GM23338 (cell line): ENCODE measurements around the gene EHD4. TPM values are rescaled to one million over a fixed set of nuclear protein-coding genes. Genes with fewer than 3 reads are reported as not detected.
A peak's percentile ranks its signal among the peaks of the same experiment; 100 is the strongest.

Experiments used
- ATAC-seq: fragments of 200-7000 bp; cut with Tn5 transposase; 3 replicates; pipeline ENCODE4 v1.9.1; 2020
- DNase-seq: peaks from one replicate; pipeline ENCODE4 v3.0.0-alpha.2; 2015; ENCODE audit warnings: low spot score
- H2AFZ ChIP-seq: fragments of 200-600 bp; sonication (generic); 2 replicates; pipeline ENCODE4 v1.8.0; 2016; ENCODE audit warnings: antibody characterized with exemption, mild to moderate bottlenecking, moderate library complexity
- H3F3A ChIP-seq: fragments of 200-600 bp; sonication (generic); replicated peaks from 2 replicates; pipeline ENCODE4 v1.8.0; 2017; ENCODE audit warnings: antibody characterized with exemption, mixed run types, low read depth
- H3K27ac ChIP-seq: fragments of 200-600 bp; sonication (generic); 2 replicates; pipeline ENCODE4 v1.6.1; 2016; ENCODE audit warnings: low read depth
- H3K27me3 ChIP-seq: fragments of 200-600 bp; sonication (generic); 2 replicates; pipeline ENCODE4 v1.8.0; 2016; ENCODE audit warnings: mild to moderate bottlenecking, mixed run types, moderate library complexity; ENCODE audit not compliant: insufficient read depth
- H3K36me3 ChIP-seq: fragments of 200-600 bp; sonication (generic); 2 replicates; pipeline ENCODE4 v1.8.0; 2016; ENCODE audit warnings: mild to moderate bottlenecking; ENCODE audit not compliant: insufficient read depth
- H3K4me1 ChIP-seq: fragments of 200-600 bp; sonication (generic); 2 replicates; pipeline ENCODE4 v1.8.0; 2016; ENCODE audit warnings: mild to moderate bottlenecking, moderate library complexity; ENCODE audit not compliant: insufficient read depth
- H3K4me2 ChIP-seq: fragments of 200-600 bp; sonication (generic); 2 replicates; pipeline ENCODE4 v1.7.1; 2017; ENCODE audit warnings: mixed run types
- H3K4me3 ChIP-seq: fragments of 200-600 bp; sonication (generic); 2 replicates; pipeline ENCODE4 v1.6.1; 2016; ENCODE audit warnings: mixed run types
- H3K79me2 ChIP-seq: fragments of 200-600 bp; sonication (generic); replicated peaks from 2 replicates; pipeline ENCODE4 v1.8.0; 2017; ENCODE audit warnings: mild to moderate bottlenecking; ENCODE audit not compliant: insufficient read depth
- H3K9me2 ChIP-seq: fragments of 200-600 bp; sonication (generic); 2 replicates; pipeline ENCODE4 v1.8.0; 2017; ENCODE audit not compliant: insufficient read depth
- H4K20me1 ChIP-seq: fragments of 200-600 bp; sonication (generic); replicated peaks from 2 replicates; pipeline ENCODE4 v1.8.0; 2017; ENCODE audit warnings: mild to moderate bottlenecking; ENCODE audit not compliant: insufficient read depth
- H3K27ac Mint-ChIP-seq: 2 replicates; pipeline ENCODE4 v1.8.0; 2020; ENCODE audit warnings: inconsistent platforms, mild to moderate bottlenecking, moderate library complexity, mixed read lengths
- H3K27me3 Mint-ChIP-seq: 3 replicates; pipeline ENCODE4 v1.8.0; 2022; ENCODE audit warnings: low read depth, mild to moderate bottlenecking, moderate library complexity, mixed read lengths, inconsistent platforms; ENCODE audit not compliant: insufficient read depth, poor library complexity
- H3K36me3 Mint-ChIP-seq: 3 replicates; pipeline ENCODE4 v1.8.0; 2021; ENCODE audit warnings: low read depth, mild to moderate bottlenecking, inconsistent platforms, moderate library complexity, mixed read lengths
- H3K4me1 Mint-ChIP-seq: 3 replicates; pipeline ENCODE4 v1.8.0; 2020; ENCODE audit warnings: mild to moderate bottlenecking, inconsistent platforms, mixed read lengths
- H3K4me3 Mint-ChIP-seq: 3 replicates; pipeline ENCODE4 v1.8.0; 2021; ENCODE audit warnings: moderate library complexity, mild to moderate bottlenecking, inconsistent platforms, mixed read lengths
- H3K9me3 Mint-ChIP-seq: 3 replicates; pipeline ENCODE4 v1.8.0; 2020; ENCODE audit warnings: moderate library complexity, mild to moderate bottlenecking, inconsistent platforms, mixed read lengths
- CREB1 ChIP-seq: fragments of 250-450 bp; sonication (Bioruptor Pico); IDR thresholded peaks from 2 replicates; pipeline ENCODE4 v1.5.0; 2020; ENCODE audit warnings: low read depth, mild to moderate bottlenecking, moderate library complexity
- EZH2 ChIP-seq: fragments of 200-600 bp; sonication (generic); IDR thresholded peaks from one replicate; pipeline ENCODE4 v1.8.0; 2017; ENCODE audit warnings: antibody characterized with exemption, mild to moderate bottlenecking, low read depth; ENCODE audit not compliant: unreplicated experiment
- EZH2phosphoT487 ChIP-seq: fragments of 200-600 bp; sonication (generic); IDR thresholded peaks from one replicate; pipeline ENCODE4 v1.8.1; 2018; ENCODE audit warnings: antibody characterized with exemption; ENCODE audit not compliant: unreplicated experiment
- JUNB ChIP-seq: IDR thresholded peaks from one replicate; pipeline ENCODE4 v1.6.1; 2016; ENCODE audit warnings: antibody characterized with exemption; ENCODE audit not compliant: unreplicated experiment
- NANOG ChIP-seq: IDR thresholded peaks from 2 replicates; pipeline ENCODE4 v1.6.1; 2016; ENCODE audit warnings: antibody characterized with exemption, borderline replicate concordance
- POLR2AphosphoS5 ChIP-seq: IDR thresholded peaks from 2 replicates; pipeline ENCODE4 v1.6.1; 2016; ENCODE audit warnings: antibody characterized with exemption, low read depth
- STAT1 ChIP-seq: IDR thresholded peaks from one replicate; pipeline ENCODE4 v1.6.1; 2016; ENCODE audit warnings: antibody characterized with exemption; ENCODE audit not compliant: unreplicated experiment
- ZNF114 ChIP-seq: fragments of 250-450 bp; sonication (Bioruptor Pico); IDR thresholded peaks from 2 replicates; pipeline ENCODE4 v1.5.0; 2020; ENCODE audit warnings: mild to moderate bottlenecking, moderate library complexity
- ZNF331 ChIP-seq: fragments of 250-450 bp; sonication (Bioruptor Pico); IDR thresholded peaks from 2 replicates; pipeline ENCODE4 v1.5.0; 2020; ENCODE audit warnings: low read depth, mild to moderate bottlenecking, moderate library complexity
- polyA plus RNA-seq: library from polyadenylated mRNA; unstranded; fragments of >200 nt; fragmentation: Nextera tagmentation; extraction: Ambion mirVana; gene quantifications from 2 replicates; pipeline ENCODE4 v1.2.1, GENCODE V29; 2016
- total RNA-seq: library from RNA; depleted of rRNA; stranded (reverse); fragments of >200 nt; shearing (Covaris generic); gene quantifications from 2 replicates; pipeline ENCODE4 v1.2.3, GENCODE V29; 2014
- TF ChIP-seq, protein P1 (sequence below): IDR thresholded peaks from one replicate; pipeline ENCODE4 v1.6.1; 2018; ENCODE audit warnings: antibody characterized with exemption; ENCODE audit not compliant: unreplicated experiment
- TF ChIP-seq, protein P2 (sequence below): fragments of 250-450 bp; sonication (Bioruptor Pico); IDR thresholded peaks from 2 replicates; pipeline ENCODE4 v1.5.0; 2020; ENCODE audit warnings: mild to moderate bottlenecking, moderate library complexity
- TF ChIP-seq, protein P3 (sequence below): IDR thresholded peaks from 2 replicates; pipeline ENCODE4 v1.6.1; 2016; ENCODE audit warnings: antibody characterized with exemption
- TF ChIP-seq, protein P4 (sequence below), 2 experiments: fragments of 200-600 bp in 1 of 2; sonication (generic) in 1 of 2; conservative IDR thresholded peaks; 2 replicates each; pipeline versions ENCODE4 v1.5.1 to v1.6.1; 2016 to 2017; ENCODE audit warnings: antibody characterized with exemption in 2 of 2, low read depth in 2 of 2, mild to moderate bottlenecking in 2 of 2, moderate library complexity in 1 of 2

Gene EHD4
- total and polyA plus RNA-seq, 2 experiments from 2014 or later: 13.0 to 31.0 TPM

DNA sequence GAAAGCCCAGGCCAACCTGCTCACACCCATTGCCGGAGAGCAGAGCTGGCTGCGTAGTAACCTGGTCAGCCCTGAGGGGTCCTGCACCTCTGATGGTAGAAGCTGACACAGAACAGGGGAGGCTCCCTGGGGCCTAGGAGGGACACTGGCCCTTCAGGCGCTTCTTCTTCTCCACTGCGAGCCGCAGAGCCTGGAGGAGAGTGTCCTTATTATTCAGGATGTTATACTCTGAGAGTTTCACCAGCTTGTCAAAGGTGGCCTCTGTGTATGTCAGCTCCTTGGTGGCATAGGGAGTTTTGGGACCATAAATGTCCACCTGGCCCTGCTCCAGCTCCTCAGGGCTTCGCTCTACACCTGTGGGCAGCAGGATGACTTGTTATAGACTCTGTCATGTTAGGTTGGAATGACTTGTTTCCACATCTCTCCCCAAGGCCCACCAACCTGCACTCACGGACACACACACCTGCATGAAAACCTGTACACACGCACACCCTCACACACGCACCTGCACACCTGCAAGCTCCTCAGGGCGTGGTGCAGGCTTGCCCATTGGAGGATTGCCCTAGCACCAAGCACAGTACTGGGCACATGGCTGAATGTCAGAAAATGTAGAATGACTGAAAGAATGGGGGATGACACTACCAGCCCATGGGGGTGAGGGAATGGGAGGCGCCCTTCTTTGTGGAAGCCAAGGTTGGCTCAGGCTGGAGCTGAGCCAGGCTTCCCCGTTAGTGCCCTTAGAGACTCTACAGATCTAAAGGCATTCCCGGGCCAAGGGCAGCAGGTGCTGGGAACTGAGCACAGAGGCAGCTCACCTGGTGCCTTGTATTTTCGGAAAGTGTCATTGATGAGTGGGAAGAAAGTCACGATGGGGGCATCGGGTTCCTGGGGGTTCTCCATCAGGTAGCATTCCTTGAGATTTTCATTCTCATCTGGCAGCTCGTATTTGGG lies 11.5 kb upstream of the EHD4 start:
- peak; percentile 14; the same call in 1 of the 3 replicates for ATAC-seq
- H3K27me3 ChIP-seq: no peaks in the 10 kb centered on the region
- no peaks in the 10 kb centered on the region for H3K79me2 ChIP-seq
- no peaks in the 10 kb centered on the region for H3K36me3 ChIP-seq
- H3K4me3 ChIP-seq: no peak overlapping the region
- Mint-ChIP-seq H3K27me3 (peaks cover 10% of the 10 kb centered on the region), H3K4me3 (no peak overlapping the region), H3K27ac (no peak overlapping the region), H3K4me1 (peaks cover 19% of the 10 kb centered on the region), H3K9me3 (no peaks in the 10 kb centered on the region), H3K36me3 (no peaks in the 10 kb centered on the region)
- H3K4me2 ChIP-seq: no peak overlapping the region
- no peak for DNase-seq
- TF ChIP-seq ZNF114 (CRISPR knock-in tag): no peak
- no peak for TF ChIP-seq ZNF331 (CRISPR knock-in tag)
- TF ChIP-seq, protein P1, sequence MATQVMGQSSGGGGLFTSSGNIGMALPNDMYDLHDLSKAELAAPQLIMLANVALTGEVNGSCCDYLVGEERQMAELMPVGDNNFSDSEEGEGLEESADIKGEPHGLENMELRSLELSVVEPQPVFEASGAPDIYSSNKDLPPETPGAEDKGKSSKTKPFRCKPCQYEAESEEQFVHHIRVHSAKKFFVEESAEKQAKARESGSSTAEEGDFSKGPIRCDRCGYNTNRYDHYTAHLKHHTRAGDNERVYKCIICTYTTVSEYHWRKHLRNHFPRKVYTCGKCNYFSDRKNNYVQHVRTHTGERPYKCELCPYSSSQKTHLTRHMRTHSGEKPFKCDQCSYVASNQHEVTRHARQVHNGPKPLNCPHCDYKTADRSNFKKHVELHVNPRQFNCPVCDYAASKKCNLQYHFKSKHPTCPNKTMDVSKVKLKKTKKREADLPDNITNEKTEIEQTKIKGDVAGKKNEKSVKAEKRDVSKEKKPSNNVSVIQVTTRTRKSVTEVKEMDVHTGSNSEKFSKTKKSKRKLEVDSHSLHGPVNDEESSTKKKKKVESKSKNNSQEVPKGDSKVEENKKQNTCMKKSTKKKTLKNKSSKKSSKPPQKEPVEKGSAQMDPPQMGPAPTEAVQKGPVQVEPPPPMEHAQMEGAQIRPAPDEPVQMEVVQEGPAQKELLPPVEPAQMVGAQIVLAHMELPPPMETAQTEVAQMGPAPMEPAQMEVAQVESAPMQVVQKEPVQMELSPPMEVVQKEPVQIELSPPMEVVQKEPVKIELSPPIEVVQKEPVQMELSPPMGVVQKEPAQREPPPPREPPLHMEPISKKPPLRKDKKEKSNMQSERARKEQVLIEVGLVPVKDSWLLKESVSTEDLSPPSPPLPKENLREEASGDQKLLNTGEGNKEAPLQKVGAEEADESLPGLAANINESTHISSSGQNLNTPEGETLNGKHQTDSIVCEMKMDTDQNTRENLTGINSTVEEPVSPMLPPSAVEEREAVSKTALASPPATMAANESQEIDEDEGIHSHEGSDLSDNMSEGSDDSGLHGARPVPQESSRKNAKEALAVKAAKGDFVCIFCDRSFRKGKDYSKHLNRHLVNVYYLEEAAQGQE: no peak
- no peak for TF ChIP-seq STAT1
- no peak for TF ChIP-seq EZH2
- TF ChIP-seq, protein P2, sequence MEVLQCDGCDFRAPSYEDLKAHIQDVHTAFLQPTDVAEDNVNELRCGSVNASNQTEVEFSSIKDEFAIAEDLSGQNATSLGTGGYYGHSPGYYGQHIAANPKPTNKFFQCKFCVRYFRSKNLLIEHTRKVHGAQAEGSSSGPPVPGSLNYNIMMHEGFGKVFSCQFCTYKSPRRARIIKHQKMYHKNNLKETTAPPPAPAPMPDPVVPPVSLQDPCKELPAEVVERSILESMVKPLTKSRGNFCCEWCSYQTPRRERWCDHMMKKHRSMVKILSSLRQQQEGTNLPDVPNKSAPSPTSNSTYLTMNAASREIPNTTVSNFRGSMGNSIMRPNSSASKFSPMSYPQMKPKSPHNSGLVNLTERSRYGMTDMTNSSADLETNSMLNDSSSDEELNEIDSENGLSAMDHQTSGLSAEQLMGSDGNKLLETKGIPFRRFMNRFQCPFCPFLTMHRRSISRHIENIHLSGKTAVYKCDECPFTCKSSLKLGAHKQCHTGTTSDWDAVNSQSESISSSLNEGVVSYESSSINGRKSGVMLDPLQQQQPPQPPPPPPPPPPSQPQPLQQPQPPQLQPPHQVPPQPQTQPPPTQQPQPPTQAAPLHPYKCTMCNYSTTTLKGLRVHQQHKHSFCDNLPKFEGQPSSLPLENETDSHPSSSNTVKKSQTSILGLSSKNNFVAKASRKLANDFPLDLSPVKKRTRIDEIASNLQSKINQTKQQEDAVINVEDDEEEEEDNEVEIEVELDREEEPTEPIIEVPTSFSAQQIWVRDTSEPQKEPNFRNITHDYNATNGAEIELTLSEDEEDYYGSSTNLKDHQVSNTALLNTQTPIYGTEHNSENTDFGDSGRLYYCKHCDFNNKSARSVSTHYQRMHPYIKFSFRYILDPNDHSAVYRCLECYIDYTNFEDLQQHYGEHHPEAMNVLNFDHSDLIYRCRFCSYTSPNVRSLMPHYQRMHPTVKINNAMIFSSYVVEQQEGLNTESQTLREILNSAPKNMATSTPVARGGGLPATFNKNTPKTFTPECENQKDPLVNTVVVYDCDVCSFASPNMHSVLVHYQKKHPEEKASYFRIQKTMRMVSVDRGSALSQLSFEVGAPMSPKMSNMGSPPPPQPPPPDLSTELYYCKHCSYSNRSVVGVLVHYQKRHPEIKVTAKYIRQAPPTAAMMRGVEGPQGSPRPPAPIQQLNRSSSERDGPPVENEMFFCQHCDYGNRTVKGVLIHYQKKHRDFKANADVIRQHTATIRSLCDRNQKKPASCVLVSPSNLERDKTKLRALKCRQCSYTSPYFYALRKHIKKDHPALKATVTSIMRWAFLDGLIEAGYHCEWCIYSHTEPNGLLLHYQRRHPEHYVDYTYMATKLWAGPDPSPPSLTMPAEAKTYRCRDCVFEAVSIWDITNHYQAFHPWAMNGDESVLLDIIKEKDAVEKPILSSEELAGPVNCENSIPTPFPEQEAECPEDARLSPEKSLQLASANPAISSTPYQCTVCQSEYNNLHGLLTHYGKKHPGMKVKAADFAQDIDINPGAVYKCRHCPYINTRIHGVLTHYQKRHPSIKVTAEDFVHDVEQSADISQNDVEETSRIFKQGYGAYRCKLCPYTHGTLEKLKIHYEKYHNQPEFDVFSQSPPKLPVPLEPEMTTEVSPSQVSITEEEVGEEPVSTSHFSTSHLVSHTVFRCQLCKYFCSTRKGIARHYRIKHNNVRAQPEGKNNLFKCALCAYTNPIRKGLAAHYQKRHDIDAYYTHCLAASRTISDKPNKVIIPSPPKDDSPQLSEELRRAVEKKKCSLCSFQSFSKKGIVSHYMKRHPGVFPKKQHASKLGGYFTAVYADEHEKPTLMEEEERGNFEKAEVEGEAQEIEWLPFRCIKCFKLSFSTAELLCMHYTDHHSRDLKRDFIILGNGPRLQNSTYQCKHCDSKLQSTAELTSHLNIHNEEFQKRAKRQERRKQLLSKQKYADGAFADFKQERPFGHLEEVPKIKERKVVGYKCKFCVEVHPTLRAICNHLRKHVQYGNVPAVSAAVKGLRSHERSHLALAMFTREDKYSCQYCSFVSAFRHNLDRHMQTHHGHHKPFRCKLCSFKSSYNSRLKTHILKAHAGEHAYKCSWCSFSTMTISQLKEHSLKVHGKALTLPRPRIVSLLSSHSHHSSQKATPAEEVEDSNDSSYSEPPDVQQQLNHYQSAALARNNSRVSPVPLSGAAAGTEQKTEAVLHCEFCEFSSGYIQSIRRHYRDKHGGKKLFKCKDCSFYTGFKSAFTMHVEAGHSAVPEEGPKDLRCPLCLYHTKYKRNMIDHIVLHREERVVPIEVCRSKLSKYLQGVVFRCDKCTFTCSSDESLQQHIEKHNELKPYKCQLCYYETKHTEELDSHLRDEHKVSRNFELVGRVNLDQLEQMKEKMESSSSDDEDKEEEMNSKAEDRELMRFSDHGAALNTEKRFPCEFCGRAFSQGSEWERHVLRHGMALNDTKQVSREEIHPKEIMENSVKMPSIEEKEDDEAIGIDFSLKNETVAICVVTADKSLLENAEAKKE (CRISPR knock-in tag): no peak
- TF ChIP-seq EZH2phosphoT487: no peak
- TF ChIP-seq JUNB: no peak
- TF ChIP-seq POLR2AphosphoS5: no peak
- TF ChIP-seq, protein P3, sequence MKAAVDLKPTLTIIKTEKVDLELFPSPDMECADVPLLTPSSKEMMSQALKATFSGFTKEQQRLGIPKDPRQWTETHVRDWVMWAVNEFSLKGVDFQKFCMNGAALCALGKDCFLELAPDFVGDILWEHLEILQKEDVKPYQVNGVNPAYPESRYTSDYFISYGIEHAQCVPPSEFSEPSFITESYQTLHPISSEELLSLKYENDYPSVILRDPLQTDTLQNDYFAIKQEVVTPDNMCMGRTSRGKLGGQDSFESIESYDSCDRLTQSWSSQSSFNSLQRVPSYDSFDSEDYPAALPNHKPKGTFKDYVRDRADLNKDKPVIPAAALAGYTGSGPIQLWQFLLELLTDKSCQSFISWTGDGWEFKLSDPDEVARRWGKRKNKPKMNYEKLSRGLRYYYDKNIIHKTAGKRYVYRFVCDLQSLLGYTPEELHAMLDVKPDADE: no peak
- no peak for TF ChIP-seq CREB1 (CRISPR knock-in tag)
- TF ChIP-seq NANOG: no peak
- TF ChIP-seq, protein P4, sequence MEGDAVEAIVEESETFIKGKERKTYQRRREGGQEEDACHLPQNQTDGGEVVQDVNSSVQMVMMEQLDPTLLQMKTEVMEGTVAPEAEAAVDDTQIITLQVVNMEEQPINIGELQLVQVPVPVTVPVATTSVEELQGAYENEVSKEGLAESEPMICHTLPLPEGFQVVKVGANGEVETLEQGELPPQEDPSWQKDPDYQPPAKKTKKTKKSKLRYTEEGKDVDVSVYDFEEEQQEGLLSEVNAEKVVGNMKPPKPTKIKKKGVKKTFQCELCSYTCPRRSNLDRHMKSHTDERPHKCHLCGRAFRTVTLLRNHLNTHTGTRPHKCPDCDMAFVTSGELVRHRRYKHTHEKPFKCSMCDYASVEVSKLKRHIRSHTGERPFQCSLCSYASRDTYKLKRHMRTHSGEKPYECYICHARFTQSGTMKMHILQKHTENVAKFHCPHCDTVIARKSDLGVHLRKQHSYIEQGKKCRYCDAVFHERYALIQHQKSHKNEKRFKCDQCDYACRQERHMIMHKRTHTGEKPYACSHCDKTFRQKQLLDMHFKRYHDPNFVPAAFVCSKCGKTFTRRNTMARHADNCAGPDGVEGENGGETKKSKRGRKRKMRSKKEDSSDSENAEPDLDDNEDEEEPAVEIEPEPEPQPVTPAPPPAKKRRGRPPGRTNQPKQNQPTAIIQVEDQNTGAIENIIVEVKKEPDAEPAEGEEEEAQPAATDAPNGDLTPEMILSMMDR (conservative IDR thresholded peaks at IDR 0.05; ENCODE audit: low read depth in 2 of 2): no peak
- no peaks in the 10 kb centered on the region for H3F3A ChIP-seq
- no peak overlapping the region for H2AFZ ChIP-seq
- peaks cover 13% of the 10 kb centered on the region for H3K4me1 ChIP-seq
- no peaks in the 10 kb centered on the region for H3K9me2 ChIP-seq
- no peaks in the 10 kb centered on the region for H4K20me1 ChIP-seq
- no peak overlapping the region for H3K27ac ChIP-seq
